GM20431 (cell line): Measurements from ENCODE around the gene ARPC1A.
"Not testable (repeated sequence)": the region's sequence is repeated elsewhere in the genome, so short reads cannot be mapped to it uniquely, and the experiment has no call there.

ENCODE experiments used
- in situ Hi-C: fragments of 300-500 bp; cut with MseI, MboI; formaldehyde crosslinking; loops from one replicate; pipeline ENCODE4 v1.15.0; 2020; ENCODE audit warnings: low sequenced_read_pairs; ENCODE audit not compliant: unreplicated experiment

ARPC1A gene

GRCh38 chr7:99366646-99367045, 40.9 kb downstream of the ARPC1A start:
- in situ Hi-C loops: no loop called here

GRCh38 chr7:99368750-99369389, 43.2 kb downstream of the ARPC1A start:
- in situ Hi-C loops: no loop called here

GRCh38 chr7:99369767-99370391, 44.2 kb downstream of the ARPC1A start:
- in situ Hi-C loops: no loop called here

GRCh38 chr7:99371376-99371920, 45.8 kb downstream of the ARPC1A start:
- in situ Hi-C loops: no loop called here

GRCh38 chr7:99372275-99373090, 46.8 kb downstream of the ARPC1A start:
- in situ Hi-C loops: no loop called here

GRCh38 chr7:99373091-99374066, 47.7 kb downstream of the ARPC1A start:
- in situ Hi-C loops: no loop called here

GRCh38 chr7:99374111-99375064, 48.7 kb downstream of the ARPC1A start, which contains the start of gene ARPC1B:
ARPC1B (plus strand) TSS chr7:99374730; CDS start chr7:99385715, 10,985 bp downstream.
- in situ Hi-C loops: no loop called here

GRCh38 chr7:99375070-99375807, 49.5 kb downstream of the ARPC1A start:
- in situ Hi-C loops: no loop called here

GRCh38 chr7:99379043-99379577, 53.4 kb downstream of the ARPC1A start:
- in situ Hi-C loops: no loop called here

GRCh38 chr7:99379693-99380031, 54.0 kb downstream of the ARPC1A start:
- in situ Hi-C loops: not testable (repeated sequence)

- in situ Hi-C loops: no loop called here
Measured at GRCh38 chr7:99380032-99380822, 54.5 kb downstream of the ARPC1A start.

- in situ Hi-C loops: no loop called here
Measured at GRCh38 chr7:99380823-99381663, 55.3 kb downstream of the ARPC1A start.

GRCh38 chr7:99381664-99382075, 56.0 kb downstream of the ARPC1A start:
- in situ Hi-C loops: no loop called here

- in situ Hi-C loops: no loop called here
Measured at GRCh38 chr7:99383203-99383602, 57.5 kb downstream of the ARPC1A start.

- in situ Hi-C loops: no loop called here
Measured at GRCh38 chr7:99383791-99384370, 58.2 kb downstream of the ARPC1A start.

- in situ Hi-C loops: no loop called here
Measured at GRCh38 chr7:99384523-99384922, 58.8 kb downstream of the ARPC1A start.
